ENCODE results near the gene NR4A3. TPM values are rescaled to one million over a fixed set of nuclear protein-coding genes. Genes with fewer than 3 reads are reported as not detected.

Gene NR4A3
- total and polyA plus RNA-seq, 10 of the 15 experiments (the other 5 are each of a cell fraction or from before 2014, with no cell fraction given) = 0.04 to 2.1 (median 0.64) TPM; not detected in 1

DNA sequence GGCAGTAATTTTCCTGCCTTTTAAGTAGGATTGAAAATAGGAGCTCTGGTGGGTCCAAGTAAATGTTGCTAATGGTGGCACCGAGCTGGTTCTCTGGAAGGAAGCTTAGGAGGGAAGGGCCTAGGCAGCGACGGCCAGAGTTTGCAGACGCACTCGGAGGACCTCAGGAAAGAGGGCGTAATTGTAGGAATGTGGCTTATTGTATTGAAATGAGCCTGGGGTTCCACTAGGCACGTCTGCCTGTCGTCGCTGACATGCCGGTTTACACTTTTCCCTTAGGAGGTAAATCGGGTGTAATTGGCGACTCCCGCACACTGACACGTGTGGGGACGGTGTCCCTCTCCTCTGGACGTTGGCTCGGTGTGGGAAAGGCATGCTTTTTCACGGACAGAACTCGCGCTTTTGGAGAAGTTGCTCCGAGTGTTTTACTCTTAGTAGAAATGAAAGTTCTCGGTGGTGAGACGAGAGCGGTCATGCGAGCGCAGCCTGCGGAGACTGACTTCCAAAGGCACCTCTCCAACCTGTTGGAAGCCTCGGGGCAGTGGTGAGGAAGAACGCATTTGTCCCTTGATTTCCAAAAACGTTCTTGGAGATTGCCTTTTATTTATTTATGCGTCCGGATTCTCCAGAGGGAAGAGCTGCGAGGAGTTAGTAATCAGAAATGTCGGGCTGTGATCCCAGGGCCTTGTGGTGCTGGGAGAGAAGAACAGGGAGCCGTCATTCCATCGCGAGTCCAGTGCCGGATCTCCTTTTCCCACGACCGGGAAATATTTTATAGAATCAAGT is 1.3 kb downstream of the NR4A3 start:
- no peaks in the 10 kb centered on the region for H3K36me3 ChIP-seq (ENCODE audit: control insufficient read depth in 2 of 2, insufficient read depth in 2 of 2, low read length in 1 of 2)
- POLR2A ChIA-PET = interaction anchor here (1.0 kb wide), 2 partner anchors 264 to 549 kb away, joined by 3 read pairs; no protein-coding TSS in a partner anchor
- ATAC-seq (no peak), FAIRE-seq (no peak), DNase-seq (ENCODE audit: low read depth, low spot score) (no peak)
- H3K9ac ChIP-seq (ENCODE audit: control insufficient read depth, insufficient read depth, low read length) = peak overlapping the region; percentile 5; the same call in 1 of the 2 replicates
- BruUV-seq (replicated peaks) = no TSS peak
- peak overlapping the region; percentile 85 for H3K4me2 ChIP-seq (ENCODE audit: control insufficient read depth, insufficient read depth)
- H3K27ac ChIP-seq (ENCODE audit: control insufficient read depth, insufficient read depth) = no peak overlapping the region
- WGBS (ENCODE audit: insufficient coverage, insufficient replicate concordance, low lambda C conversion rate, missing lambda C conversion rate) = under 1% methylated on average over 40 of the region's 40 CpGs
- H3K4me3 ChIP-seq = peak overlapping the region; percentile 91
- peaks cover 2% of the 10 kb centered on the region for H3K79me2 ChIP-seq (ENCODE audit: control insufficient read depth, insufficient read depth, low read length)
- RAD21 ChIA-PET (ENCODE audit: unreplicated experiment) = interaction anchor here (0.8 to 3.5 kb wide), 4 partner anchors 12 to 262 kb away, joined by 3 to 18 read pairs (median 11); no protein-coding TSS in a partner anchor
- SMC1A ChIA-PET (ENCODE audit: uncharacterized antibody, unreplicated experiment) = interaction anchor here (0.6 to 2.0 kb wide), 7 partner anchors 12 to 641 kb away, joined by 3 to 7 read pairs (median 3); no protein-coding TSS in a partner anchor
- no peaks in the 10 kb centered on the region; the same call in 1 of the 2 replicates for H4K20me1 ChIP-seq (ENCODE audit: control insufficient read depth, insufficient read depth)
- no peak overlapping the region; the same call in 1 of the 2 replicates for H2AFZ ChIP-seq (ENCODE audit: control insufficient read depth, low read depth, low read length)
- in situ Hi-C loops (cut with MboI) = loop anchor here (25.0 kb wide), 2 partner anchors 189 to 389 kb away; no protein-coding TSS in a partner anchor
- no peaks in the 10 kb centered on the region for H3K9me3 ChIP-seq (replicated peaks; ENCODE audit: control insufficient read depth, insufficient read depth, low read length)
- intact Hi-C loops (cut with micrococcal nuclease; ENCODE audit: unreplicated experiment) = loop anchor here (5.0 kb wide), 5 partner anchors 231 to 601 kb away; partner anchors contain the start of genes ALG2 and SEC61B
- CTCF ChIA-PET = interaction anchor here (0.9 to 2.4 kb wide), 5 partner anchors 82 to 638 kb away, joined by 4 to 14 read pairs (median 5); partner anchors contain the start of gene STX17
- TF ChIP-seq MXI1 (IDR thresholded peaks at IDR 0.05; ENCODE audit: low read depth, low read length) (peak; percentile 64; the same call in 1 of the 2 replicates), SIN3A (IDR thresholded peaks at IDR 0.05; ENCODE audit: low read depth, low read length) (peak; percentile 30; the same call in 1 of the 2 replicates), EGR1 (IDR thresholded peaks at IDR 0.05; ENCODE audit: borderline replicate concordance in 1 of 2, low read depth in 2 of 2, low read length in 2 of 2) (no peak), CBX5 (IDR thresholded peaks at IDR 0.05; ENCODE audit: low read depth) (no peak), IKZF1 (conservative IDR thresholded peaks at IDR 0.05) (0 out of 2 replicates have a peak, but pooled peaks have one; percentile 46), EED (IDR thresholded peaks at IDR 0.05; ENCODE audit: low read depth) (0 out of 2 replicates have a peak, but pooled peaks have one; percentile 45), IKZF2 (IDR thresholded peaks at IDR 0.05) (no peak; a peak in 1 of 4 replicates)
- H3K27me3 ChIP-seq (replicated peaks in 1 of 2; ENCODE audit: control insufficient read depth in 2 of 2, insufficient read depth in 2 of 2, low read length in 1 of 2) = peaks cover 0 to 7% of the 10 kb centered on the region in 2 experiments; a peak in 2 of 4 replicates
- peaks cover 17% of the 10 kb centered on the region for H3K4me1 ChIP-seq (ENCODE audit: control insufficient read depth, insufficient read depth, low read length)

Data from GM12878 (cell line).